H1 (cell line): ENCODE results near the gene PLK3. TPM values are rescaled to one million over a fixed set of nuclear protein-coding genes. Genes with fewer than 3 reads are reported as not detected.

Experiments
- CHD7 ChIP-seq: fragments of 300-600 bp; sonication (generic); IDR thresholded peaks from 2 replicates; pipeline ENCODE4 v1.7.1; 2012; ENCODE audit warnings: low read length, moderate library complexity, mild to moderate bottlenecking, inconsistent platforms; ENCODE audit not compliant: insufficient replicate concordance
- CREB1 ChIP-seq: IDR thresholded peaks from 2 replicates; pipeline ENCODE4 v1.6.1; 2012; ENCODE audit warnings: inconsistent platforms
- EGR1 ChIP-seq: IDR thresholded peaks from 2 replicates; pipeline ENCODE4 v1.6.1; 2011; ENCODE audit warnings: low read depth, low read length, borderline replicate concordance
- HDAC6 ChIP-seq: IDR thresholded peaks from one replicate; pipeline ENCODE4 v1.7.1; 2012; ENCODE audit warnings: low read depth, mild to moderate bottlenecking, inconsistent platforms, low read length, moderate library complexity
- KDM5A ChIP-seq: fragments of 200-600 bp; IDR thresholded peaks from 2 replicates; pipeline ENCODE4 v1.7.1; 2012; ENCODE audit warnings: mild to moderate bottlenecking, low read length, inconsistent platforms, mixed read lengths
- MAFK ChIP-seq: IDR thresholded peaks from 2 replicates; pipeline ENCODE4 v1.6.1; 2012; ENCODE audit warnings: low read depth, mild to moderate bottlenecking, improper control_type of control experiment, low read length
- POU5F1 ChIP-seq: IDR thresholded peaks from 2 replicates; pipeline ENCODE4 v1.6.1; 2011; ENCODE audit warnings: low read depth, mild to moderate bottlenecking, low read length, moderate library complexity
- RFX5 ChIP-seq: IDR thresholded peaks from 2 replicates; pipeline ENCODE4 v1.6.1; 2011; ENCODE audit warnings: low read depth, low read length, improper control_type of control experiment, borderline replicate concordance
- RNF2 ChIP-seq: fragments of 200-900, 300-1000 bp; sonication (generic); IDR thresholded peaks from 2 replicates; pipeline ENCODE4 v1.7.1; 2016; ENCODE audit warnings: borderline replicate concordance, low read depth, mild to moderate bottlenecking, antibody characterized with exemption, low read length; ENCODE audit not compliant: poor library complexity, severe bottlenecking; ENCODE audit errors: missing control alignments
- SIX5 ChIP-seq: IDR thresholded peaks from 2 replicates; pipeline ENCODE4 v1.6.1; 2011; ENCODE audit warnings: mild to moderate bottlenecking, low read depth, low read length
- polyA plus RNA-seq, 7 experiments: library from polyadenylated mRNA; depleted of rRNA in 3 of 7; stranded (reverse) in 5 of 7; unstranded in 2 of 7; fragments of >200 nt in 5 of 7; fragments of 200-250 nt in 2 of 7; gene quantifications; 1 replicate in 5 of 7; 2 replicates in 1 of 7; 4 replicates in 1 of 7; pipeline versions ENCODE4 v1.2.1 to v1.2.3, GENCODE V29; 2011 to 2013; ENCODE audit warnings: missing spikeins in 2 of 7, mixed read lengths in 2 of 7
- total RNA-seq: library from RNA; stranded (reverse); fragmentation: NEBNext Ultra II Directional; extraction: Animal tissue kit (Norgen Biotek cat#: 25700); gene quantifications from 2 replicates; pipeline ENCODE4 v1.2.1, GENCODE V29; 2021

Gene PLK3
- total and polyA plus RNA-seq, 2 of the 8 experiments (the other 6 are each of a cell fraction or from before 2014, with no cell fraction given): 7.9 to 12.3 TPM

GRCh38 chr1:44851308-44851707 lies 51.1 kb downstream of the PLK3 start (continued):
- TF ChIP-seq CHD7: no peak
- no peak for TF ChIP-seq RNF2
- TF ChIP-seq KDM5A: no peak
- no peak for TF ChIP-seq EGR1
- TF ChIP-seq RFX5: no peak
- TF ChIP-seq MAFK: no peak
- no peak for TF ChIP-seq POU5F1
- TF ChIP-seq CREB1: no peak
- TF ChIP-seq SIX5: no peak
- no peak for TF ChIP-seq HDAC6
